Gastrocnemius medialis (tissue), 4 donors: ENCODE measurements around the gene PRKAG2. TPM values are rescaled to one million over a fixed set of nuclear protein-coding genes. Genes with fewer than 3 reads are reported as not detected.

Experiments used
- ATAC-seq, 2 donors: fragments of 150-250 bp; one replicate each; pipeline ENCODE4 v1.9.1; 2016
- DNase-seq, 2 donors: peaks; one replicate each; pipeline ENCODE4 v3.0.0-alpha.2; 2019
- H3K27ac ChIP-seq, 4 donors: fragments of 200-600 bp; sonication (generic); 1 replicate in 1 of 4; 2 replicates in 3 of 4; pipeline ENCODE4 v1.5.1; 2016 to 2018; ENCODE audit warnings: mild to moderate bottlenecking in 2 of 4, moderate library complexity in 1 of 4
- H3K27me3 ChIP-seq, 3 donors: fragments of 200-600 bp; sonication (generic) in 2 of 3; 1 replicate in 1 of 3; 2 replicates in 2 of 3; pipeline versions ENCODE4 v1.5.1 to v1.6.0; 2016 to 2019; ENCODE audit warnings: mild to moderate bottlenecking in 1 of 3, moderate library complexity in 1 of 3
- H3K36me3 ChIP-seq, 2 donors: fragments of 200-600 bp; sonication (generic) in 1 of 2; one replicate each; pipeline ENCODE4 v1.5.1; 2017 to 2018
- H3K4me1 ChIP-seq, 2 donors: fragments of 200-600 bp; sonication (generic) in 1 of 2; one replicate each; pipeline ENCODE4 v1.5.1; 2016 to 2017; ENCODE audit warnings: mild to moderate bottlenecking in 2 of 2
- H3K4me3 ChIP-seq, 4 donors: fragments of 200-600 bp; sonication (generic) in 3 of 4; 1 replicate in 1 of 4; 2 replicates in 3 of 4; pipeline ENCODE4 v1.5.1; 2016 to 2019; ENCODE audit warnings: mild to moderate bottlenecking in 2 of 4
- H3K9me3 ChIP-seq, 3 donors: fragments of 200-600 bp; sonication (generic) in 2 of 3; 1 replicate in 1 of 3; 2 replicates in 2 of 3; pipeline ENCODE4 v1.5.1; 2016 to 2019
- CTCF ChIP-seq, 5 experiments: fragments of 450-650 bp in 3 of 5; fragments of 200-600 bp in 2 of 5; sonication (generic) in 2 of 5; IDR thresholded peaks in 4 of 5; conservative IDR thresholded peaks in 1 of 5; 1 replicate in 4 of 5; 2 replicates in 1 of 5; pipeline ENCODE4 v1.5.1; 2016 to 2019; ENCODE audit warnings: antibody characterized with exemption in 5 of 5, mild to moderate bottlenecking in 3 of 5, moderate library complexity in 3 of 5
- POLR2A ChIP-seq, 2 donors: fragments of 450-650 bp; IDR thresholded peaks; one replicate each; pipeline ENCODE4 v1.6.1; 2017; ENCODE audit warnings: antibody characterized with exemption in 2 of 2, mild to moderate bottlenecking in 2 of 2, moderate library complexity in 2 of 2
- in situ Hi-C, 4 donors: fragments of 200-750 bp; cut with MboI; loops; one replicate each; pipeline versions ENCODE4 v1.15.0 to v1.8.0; 2017; ENCODE audit warnings: low sequenced_read_pairs in 4 of 4
- intact Hi-C: fragments of 100-400 bp; cut with DNase I; formaldehyde crosslinking; loops from one replicate; pipeline ENCODE4 v1.15.1; 2023; ENCODE audit warnings: low total_unique reads
- total RNA-seq, 4 donors: library from RNA; depleted of rRNA; stranded (reverse); fragments of >200 nt; gene quantifications; one replicate each; pipeline versions ENCODE4 v1.1.0 to v1.2.3, GENCODE V29; 2016

The PRKAG2 gene
- total RNA-seq, 4 donors from 2014 or later = 5.3 to 32.6 (median 13.9) TPM

- no peak overlapping the region for H3K27ac ChIP-seq
- DNase-seq (no peak), ATAC-seq (no peak)
- TF ChIP-seq CTCF (IDR thresholded peaks at IDR 0.05 in 4 of 5, conservative IDR thresholded peaks at IDR 0.05 in 1 of 5) (no peak), POLR2A (IDR thresholded peaks at IDR 0.05) (no peak)
- intact Hi-C loops (no loop called here), in situ Hi-C loops (no loop called here)
- H3K4me1 ChIP-seq = no peaks in the 10 kb centered on the region
- H3K36me3 ChIP-seq = no peaks in the 10 kb centered on the region
- no peak overlapping the region for H3K4me3 ChIP-seq
- H3K9me3 ChIP-seq = no peaks in the 10 kb centered on the region
- peaks cover 0 to 7% (median 6%) of the 10 kb centered on the region in 3 donors for H3K27me3 ChIP-seq
Observed at GRCh38 chr7:151884312-151885201, 7.6 kb upstream of the PRKAG2 start.

GRCh38 chr7:151883857-151884256 is 6.9 kb upstream of the PRKAG2 start:
- H3K27me3 ChIP-seq = peaks cover 0 to 6% (median 4%) of the 10 kb centered on the region in 3 donors
- H3K9me3 ChIP-seq = no peaks in the 10 kb centered on the region
- intact Hi-C loops = no loop called here
- no peak for ATAC-seq
- H3K36me3 ChIP-seq = no peaks in the 10 kb centered on the region
- in situ Hi-C loops = no loop called here
- TF ChIP-seq POLR2A (IDR thresholded peaks at IDR 0.05) (no peak), CTCF (IDR thresholded peaks at IDR 0.05 in 4 of 5, conservative IDR thresholded peaks at IDR 0.05 in 1 of 5) (no peak)
- H3K4me1 ChIP-seq = no peaks in the 10 kb centered on the region
- H3K27ac ChIP-seq = no peak overlapping the region
- H3K4me3 ChIP-seq = no peak overlapping the region
- no peak for DNase-seq

- H3K9me3 ChIP-seq = no peaks in the 10 kb centered on the region
- H3K4me1 ChIP-seq = peaks cover 0 to 3% of the 10 kb centered on the region in 2 donors
- in situ Hi-C loops (no loop called here), intact Hi-C loops (no loop called here)
- DNase-seq (no peak), ATAC-seq (no peak)
- H3K27ac ChIP-seq = no peak overlapping the region
- TF ChIP-seq POLR2A (IDR thresholded peaks at IDR 0.05) (no peak), CTCF (IDR thresholded peaks at IDR 0.05 in 4 of 5, conservative IDR thresholded peaks at IDR 0.05 in 1 of 5) (no peak)
- no peak overlapping the region for H3K4me3 ChIP-seq
- peaks cover 0 to 6% (median 4%) of the 10 kb centered on the region in 3 donors for H3K27me3 ChIP-seq
- no peaks in the 10 kb centered on the region for H3K36me3 ChIP-seq
Observed at GRCh38 chr7:151882734-151883133, 5.8 kb upstream of the PRKAG2 start.

- H3K4me1 ChIP-seq = peaks cover 0 to 6% of the 10 kb centered on the region in 2 donors
- H3K4me3 ChIP-seq = no peak overlapping the region
- ATAC-seq = no peak
- no peak overlapping the region for H3K27ac ChIP-seq
- no peak for DNase-seq
- no peaks in the 10 kb centered on the region for H3K36me3 ChIP-seq
- in situ Hi-C loops (no loop called here), intact Hi-C loops (no loop called here)
- H3K27me3 ChIP-seq = peaks cover 0 to 4% (median 0%) of the 10 kb centered on the region in 3 donors
- no peaks in the 10 kb centered on the region for H3K9me3 ChIP-seq
- TF ChIP-seq CTCF (IDR thresholded peaks at IDR 0.05 in 4 of 5, conservative IDR thresholded peaks at IDR 0.05 in 1 of 5) (no peak), POLR2A (IDR thresholded peaks at IDR 0.05) (no peak)
Observed at GRCh38 chr7:151880688-151881087, 3.8 kb upstream of the PRKAG2 start.
